G401.6 (cell line): ENCODE measurements around the gene ECE1.
"Not testable (repeated sequence)": the region's sequence is repeated elsewhere in the genome, so short reads cannot be mapped to it uniquely, and the experiment has no call there.

Source experiments
- FAIRE-seq: peaks from 2 replicates; lab custom pipeline; 2012; peaks lifted over from hg19 to GRCh38; lab: Jason Lieb, UNC

ECE1 gene

GRCh38 chr1:21247892-21248715 is 42.2 kb downstream of the ECE1 start:
- no peak for FAIRE-seq

- no peak for FAIRE-seq
Observed at GRCh38 chr1:21246905-21247642, 43.2 kb downstream of the ECE1 start.

GRCh38 chr1:21245688-21246229 is 44.5 kb downstream of the ECE1 start:
- FAIRE-seq = no peak

- FAIRE-seq = no peak
Observed at GRCh38 chr1:21244986-21245687, 45.1 kb downstream of the ECE1 start.

- FAIRE-seq = no peak
Observed at GRCh38 chr1:21244154-21244553, 46.1 kb downstream of the ECE1 start.

- FAIRE-seq = no peak
Observed at GRCh38 chr1:21242846-21243245, 47.4 kb downstream of the ECE1 start.

- FAIRE-seq = no peak
Observed at GRCh38 chr1:21241771-21242581, 48.3 kb downstream of the ECE1 start.

- no peak for FAIRE-seq
Observed at GRCh38 chr1:21240706-21241105, 49.6 kb downstream of the ECE1 start.

- no peak for FAIRE-seq
Observed at GRCh38 chr1:21239221-21239620, 51.0 kb downstream of the ECE1 start.

GRCh38 chr1:21238141-21238800 is 52.0 kb downstream of the ECE1 start:
- no peak for FAIRE-seq

GRCh38 chr1:21237446-21238088 is 52.7 kb downstream of the ECE1 start:
- no peak for FAIRE-seq

GRCh38 chr1:21236178-21236577 is 54.1 kb downstream of the ECE1 start:
- no peak for FAIRE-seq

GRCh38 chr1:21234779-21235178 is 55.5 kb downstream of the ECE1 start:
- FAIRE-seq = no peak

- no peak for FAIRE-seq
Observed at GRCh38 chr1:21233490-21233889, 56.8 kb downstream of the ECE1 start.

- FAIRE-seq = peak; percentile 96
Observed at GRCh38 chr1:21232044-21232443, 58.2 kb downstream of the ECE1 start.

- no peak for FAIRE-seq
Observed at GRCh38 chr1:21229246-21230000, 60.8 kb downstream of the ECE1 start.

GRCh38 chr1:21228224-21228623 is 62.0 kb downstream of the ECE1 start:
- not testable (repeated sequence) for FAIRE-seq

GRCh38 chr1:21225065-21225464 is 65.2 kb downstream of the ECE1 start:
- FAIRE-seq = no peak

- no peak for FAIRE-seq
Observed at GRCh38 chr1:21220815-21221214, 69.4 kb downstream of the ECE1 start.

GRCh38 chr1:21219674-21220073 is 70.6 kb downstream of the ECE1 start:
- no peak for FAIRE-seq
